KOPT-K1 (cell line): Measurements from ENCODE around the gene SLC66A2.

ENCODE experiments used
- H3K27ac ChIP-seq: fragments of 200-600 bp; sonication (generic); 2 replicates; pipeline ENCODE4 v1.5.1; 2016; ENCODE audit warnings: antibody characterized with exemption, mild to moderate bottlenecking, low read depth, low read length; ENCODE audit not compliant: poor library complexity, severe bottlenecking
- H3K36me3 ChIP-seq: fragments of 200-600 bp; sonication (generic); 2 replicates; pipeline ENCODE4 v1.5.1; 2017; ENCODE audit warnings: antibody characterized with exemption, mild to moderate bottlenecking, low read length, moderate library complexity; ENCODE audit not compliant: insufficient read depth
- H3K9me3 ChIP-seq: fragments of 200-600 bp; sonication (generic); 2 replicates; pipeline ENCODE4 v1.5.1; 2017; ENCODE audit warnings: antibody characterized with exemption, low read length, mild to moderate bottlenecking; ENCODE audit not compliant: insufficient read depth, poor library complexity, severe bottlenecking

The SLC66A2 gene

GRCh38 chr18:79948719-79949411, 2.6 kb downstream of the SLC66A2 start:
- Histone ChIP-seq H3K9me3 (no peaks in the 10 kb centered on the region), H3K27ac (no peak overlapping the region), H3K36me3 (no peaks in the 10 kb centered on the region; the same call in 1 of the 2 replicates)

- Histone ChIP-seq H3K27ac (no peak overlapping the region), H3K9me3 (no peaks in the 10 kb centered on the region), H3K36me3 (peaks cover 3% of the 10 kb centered on the region)
Observed at GRCh38 chr18:79947881-79948610, 3.4 kb downstream of the SLC66A2 start.

DNA sequence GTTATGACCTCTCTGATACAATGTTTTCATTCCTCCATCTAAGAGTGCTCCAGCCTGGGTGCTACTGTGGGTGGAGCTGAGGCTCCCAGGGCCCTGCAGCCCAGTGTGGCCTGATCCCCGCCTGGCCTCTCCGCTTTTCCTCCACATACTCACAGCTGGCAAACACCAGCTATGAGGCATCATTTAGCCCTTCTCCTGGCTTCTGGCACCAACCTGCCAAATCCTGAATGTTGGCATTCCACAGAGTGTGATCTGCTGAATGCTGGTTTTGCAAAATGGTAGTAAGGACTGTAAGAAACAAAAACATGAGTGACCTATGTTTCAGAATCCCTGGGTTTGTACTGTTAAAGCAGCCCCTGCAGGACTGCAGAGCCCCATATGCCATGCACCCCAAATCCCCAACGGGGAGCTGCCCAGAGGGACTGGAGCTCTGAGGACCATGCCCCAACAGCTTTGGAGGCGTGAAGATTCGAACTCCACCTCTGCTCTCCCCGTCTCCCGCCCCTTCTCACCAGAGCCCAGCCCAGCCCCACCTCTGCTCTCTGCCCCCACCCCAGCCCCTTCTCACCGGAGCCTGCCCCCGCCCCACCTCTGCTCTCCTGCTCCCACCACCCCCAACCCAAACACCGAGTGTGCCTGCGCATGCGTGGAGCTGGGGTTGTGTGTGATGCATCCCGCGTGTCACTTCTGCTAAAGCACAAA, 4.2 kb downstream of the SLC66A2 start:
- no peak overlapping the region for H3K27ac ChIP-seq
- peaks cover 11% of the 10 kb centered on the region for H3K36me3 ChIP-seq
- no peaks in the 10 kb centered on the region for H3K9me3 ChIP-seq

- Histone ChIP-seq H3K36me3 (peaks cover 28% of the 10 kb centered on the region), H3K9me3 (no peaks in the 10 kb centered on the region), H3K27ac (no peak overlapping the region)
Observed at GRCh38 chr18:79945118-79946042, 6.1 kb downstream of the SLC66A2 start.

- peak overlapping the region; percentile 47 for H3K27ac ChIP-seq
- H3K36me3 ChIP-seq = peaks cover 34% of the 10 kb centered on the region
- H3K9me3 ChIP-seq = no peaks in the 10 kb centered on the region
Observed at GRCh38 chr18:79944746-79945117, 6.7 kb downstream of the SLC66A2 start.

GRCh38 chr18:79944126-79944731, 7.2 kb downstream of the SLC66A2 start:
- Histone ChIP-seq H3K36me3 (peaks cover 39% of the 10 kb centered on the region), H3K27ac (peak overlapping the region; percentile 47), H3K9me3 (no peaks in the 10 kb centered on the region)

DNA sequence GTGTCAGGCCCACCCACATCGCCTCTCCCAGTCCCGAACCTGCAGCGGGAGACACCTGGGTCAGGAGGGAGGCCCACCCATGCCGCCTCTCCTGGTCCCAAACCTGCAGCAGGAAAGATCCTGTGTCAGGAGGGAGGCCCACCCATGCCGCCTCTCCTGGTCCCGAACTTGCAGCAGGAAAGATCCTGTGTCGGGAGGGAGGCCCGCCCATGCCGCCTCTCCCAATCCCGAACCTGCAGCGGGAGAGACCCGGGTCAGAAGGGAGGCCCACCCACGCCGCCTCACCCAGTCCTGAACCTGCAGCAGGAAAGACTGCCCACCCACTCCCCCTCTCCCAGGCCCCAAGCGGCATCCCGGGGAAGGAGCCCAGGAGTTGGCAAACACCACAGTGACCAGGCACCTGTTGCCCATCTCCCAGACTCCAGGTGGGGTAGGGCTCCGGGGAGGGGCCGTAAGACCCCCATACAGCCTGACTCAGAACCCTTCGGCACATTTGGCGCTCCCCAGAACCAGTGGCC, 7.8 kb downstream of the SLC66A2 start:
- H3K27ac ChIP-seq = peak overlapping the region; percentile 47
- H3K36me3 ChIP-seq = peaks cover 43% of the 10 kb centered on the region
- H3K9me3 ChIP-seq = no peaks in the 10 kb centered on the region

DNA sequence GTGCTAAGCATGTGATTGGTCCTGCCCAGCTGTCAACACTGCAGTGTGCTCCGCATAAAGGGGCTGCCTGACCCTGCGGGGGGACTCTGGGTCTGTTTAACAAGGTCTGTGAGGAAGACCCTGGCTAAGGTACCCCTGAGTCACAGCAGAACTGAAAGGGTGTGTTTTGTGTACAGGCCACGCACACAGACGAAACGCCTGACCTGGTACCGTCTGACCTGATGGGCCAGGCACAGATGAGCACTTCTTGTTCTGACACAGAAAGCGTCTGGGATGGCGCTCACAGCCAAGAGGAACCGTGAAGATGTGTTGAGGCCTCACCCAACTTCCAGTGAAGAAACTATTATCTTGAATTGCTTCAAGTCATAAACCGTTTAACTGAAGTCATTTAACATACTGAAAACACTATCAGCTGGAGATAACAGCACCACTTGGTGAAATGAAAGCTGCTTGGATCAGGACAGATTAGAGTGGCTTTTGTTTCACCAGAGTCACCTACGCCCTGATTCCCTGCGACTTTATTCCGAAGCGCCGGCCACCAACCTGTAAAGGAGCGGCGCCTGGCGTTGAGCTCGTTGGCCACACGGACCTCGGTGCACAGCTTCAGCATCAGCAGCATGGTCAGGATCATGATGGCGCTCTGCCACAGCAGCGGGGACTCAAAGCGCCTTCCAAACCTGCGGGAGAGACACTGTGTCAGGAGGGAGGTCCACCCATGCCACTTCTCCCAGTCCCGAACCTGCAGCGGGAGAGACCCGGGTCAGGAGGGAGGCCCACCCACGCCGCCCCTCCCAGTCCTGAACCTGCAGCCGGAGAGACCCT, 8.5 kb downstream of the SLC66A2 start:
- Histone ChIP-seq H3K27ac (no peak overlapping the region), H3K36me3 (peaks cover 49% of the 10 kb centered on the region)

DNA sequence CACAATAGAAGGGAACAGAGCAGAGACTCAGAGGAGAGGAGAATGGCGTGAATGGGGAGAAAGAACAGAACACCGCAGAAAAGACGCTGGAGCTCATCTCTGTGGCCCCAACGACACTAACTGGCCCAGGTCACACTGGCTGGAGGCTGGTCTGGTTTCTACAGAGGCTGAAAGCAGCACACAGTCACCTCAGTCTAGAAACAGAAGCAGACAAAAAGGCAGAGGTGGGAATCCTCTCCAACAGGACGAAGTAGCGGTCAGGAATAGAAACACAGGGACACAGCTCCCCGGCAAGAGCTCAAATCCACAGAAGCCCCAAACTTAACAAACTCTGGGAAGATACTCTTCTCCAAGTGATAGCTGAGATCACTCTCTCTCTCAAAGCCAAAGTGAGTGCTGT, 9.2 kb downstream of the SLC66A2 start:
- H3K36me3 ChIP-seq = peaks cover 57% of the 10 kb centered on the region
- H3K9me3 ChIP-seq = peaks cover 11% of the 10 kb centered on the region
- H3K27ac ChIP-seq = no peak overlapping the region

More for the DNA sequence above, 8.5 kb downstream of the SLC66A2 start:
- peaks cover 3% of the 10 kb centered on the region for H3K9me3 ChIP-seq

- Histone ChIP-seq H3K9me3 (peaks cover 12% of the 10 kb centered on the region), H3K27ac (no peak overlapping the region), H3K36me3 (peaks cover 63% of the 10 kb centered on the region)
Observed at GRCh38 chr18:79941473-79942119, 9.9 kb downstream of the SLC66A2 start.

- Histone ChIP-seq H3K36me3 (peaks cover 69% of the 10 kb centered on the region), H3K9me3 (peaks cover 17% of the 10 kb centered on the region), H3K27ac (no peak overlapping the region)
Observed at GRCh38 chr18:79940814-79941472, 10.5 kb downstream of the SLC66A2 start.

GRCh38 chr18:79940126-79940813, 11.2 kb downstream of the SLC66A2 start:
- peaks cover 76% of the 10 kb centered on the region for H3K36me3 ChIP-seq
- H3K27ac ChIP-seq = no peak overlapping the region
- H3K9me3 ChIP-seq = peaks cover 24% of the 10 kb centered on the region
